AML-193 (cell line): ENCODE data around the gene TULP4.

Experiments used
- DNase-seq, 2 experiments: peaks; one replicate each; lab custom pipeline; 2025; lab: John Stamatoyannopoulos, UW

The TULP4 gene

DNA sequence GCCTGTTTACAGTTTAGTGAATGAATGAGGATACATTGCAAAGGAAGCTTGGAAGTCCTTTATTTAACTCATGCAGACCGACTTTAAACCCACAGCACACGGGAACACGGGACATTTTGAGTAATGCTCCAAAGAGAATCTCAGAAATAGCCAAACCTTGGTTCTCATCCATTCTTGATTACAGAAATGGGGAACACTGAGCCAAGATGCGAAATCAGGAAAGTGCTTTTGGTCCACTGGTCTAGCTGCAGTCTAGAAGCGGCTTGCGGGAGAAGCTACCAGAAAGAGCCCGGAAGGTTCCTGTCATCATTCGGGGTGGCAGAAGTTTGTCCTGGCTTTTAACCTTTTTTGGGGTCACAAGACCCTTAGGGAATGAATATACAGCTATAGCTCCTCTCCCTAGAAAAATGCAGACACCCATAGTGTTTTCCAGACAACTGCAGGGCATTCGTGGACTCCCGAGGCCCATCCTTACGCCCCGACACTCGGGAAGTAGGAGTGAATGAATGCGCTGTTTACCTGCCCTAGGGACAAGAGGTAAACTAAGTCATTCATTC lies 247.2 kb downstream of the TULP4 start:
- DNase-seq, result no peak

DNA sequence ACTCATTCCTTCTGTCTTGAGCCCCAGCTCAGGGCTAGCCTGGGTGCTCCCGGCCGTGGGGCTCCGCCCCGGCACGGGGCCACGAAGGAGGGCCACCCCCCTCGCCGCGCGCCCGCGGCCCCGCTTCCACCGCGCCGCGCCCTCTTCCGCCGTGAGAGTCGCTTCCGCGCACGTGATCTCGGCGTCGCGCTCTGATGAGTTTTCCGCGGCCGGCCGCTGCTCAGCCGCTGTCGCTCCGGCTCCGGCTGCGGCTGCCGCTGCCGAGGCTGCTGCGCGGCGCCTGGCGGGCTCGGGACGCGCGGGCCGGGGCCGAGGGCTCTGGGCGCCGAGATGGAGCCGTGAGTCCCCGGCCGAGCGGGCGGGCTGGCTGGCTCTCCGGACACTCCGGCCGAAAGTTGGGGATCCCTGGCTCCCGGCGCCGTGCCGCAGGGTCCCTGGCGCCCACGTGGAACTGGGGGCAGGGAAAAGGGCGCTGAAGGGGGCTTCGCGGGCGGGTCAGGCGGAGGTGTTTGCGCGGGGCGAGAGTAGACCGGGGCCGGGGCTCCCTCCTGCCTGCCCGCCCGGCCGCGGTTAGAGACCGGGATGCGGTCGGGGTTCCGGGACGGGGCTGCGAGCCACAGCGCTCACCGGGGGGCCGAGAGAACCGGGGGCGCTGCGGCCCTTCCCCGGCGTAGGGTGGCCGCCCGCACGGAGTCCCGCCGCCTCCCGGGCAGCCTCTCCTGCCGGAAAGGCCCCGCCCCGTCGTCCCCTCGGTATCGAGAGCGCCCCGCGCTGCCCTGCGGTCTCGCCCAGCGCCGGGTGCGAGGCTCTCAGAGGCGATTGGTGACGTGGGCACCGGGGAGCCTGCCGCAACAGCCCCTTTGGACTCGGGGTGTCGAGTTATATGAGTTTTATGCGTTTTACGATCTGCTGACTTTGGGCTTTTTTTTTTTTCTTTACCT lies 247.9 kb downstream of the TULP4 start, which contains the start of gene TMEM181:
TSS of gene TMEM181 (plus strand) at position 197 of the 941 bp plus-strand sequence. CDS start at position 331, 134 bp downstream.
- peak; percentile 76 to 84 for DNase-seq

DNA sequence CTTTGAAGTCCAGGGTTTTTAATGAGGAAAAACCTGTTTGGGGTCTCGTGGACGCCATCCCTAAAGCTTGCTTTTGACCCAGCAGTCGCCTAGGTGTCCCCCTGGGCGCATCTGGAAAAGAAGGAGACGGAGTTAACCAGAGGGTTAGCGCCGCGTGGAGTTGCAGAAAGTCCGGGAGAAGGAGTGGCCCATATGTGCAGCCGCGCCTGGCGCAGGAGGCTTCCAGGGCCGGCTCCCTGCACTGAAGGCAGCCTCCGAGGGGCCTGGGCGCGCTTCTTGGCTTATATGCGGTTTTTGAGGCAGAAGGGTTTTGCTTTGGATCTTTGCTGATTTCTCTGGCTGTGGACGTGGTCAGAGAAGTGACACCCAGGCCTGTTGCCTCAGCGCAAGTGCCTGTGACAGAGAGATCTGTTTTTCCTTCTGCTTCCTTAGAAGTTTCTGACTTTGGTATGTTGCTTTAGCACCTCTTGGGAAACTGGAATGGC lies 248.6 kb downstream of the TULP4 start:
- DNase-seq, result peak; percentile 31 to 33
